ENCODE results near the gene OCA2.

DNA sequence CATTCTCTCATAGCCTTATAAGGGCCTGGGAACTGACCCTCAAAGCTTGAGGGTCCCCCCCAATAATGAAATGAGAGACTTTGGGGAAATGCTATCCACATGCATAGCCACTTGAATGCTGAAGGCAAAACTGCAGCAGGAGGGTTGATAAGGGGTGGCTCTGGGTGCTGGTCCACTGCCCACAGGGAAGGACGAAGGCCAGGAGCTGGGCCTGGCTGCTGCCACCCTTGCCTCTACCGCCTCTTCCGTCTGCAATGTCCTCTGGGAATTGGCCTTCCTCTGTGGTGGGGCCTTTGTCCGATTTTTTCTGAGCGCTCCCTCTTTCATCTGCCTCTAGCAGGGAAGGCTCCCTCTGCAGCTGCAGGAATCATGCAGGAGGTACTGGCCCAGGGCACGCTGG, 41.0 kb downstream of the OCA2 start:
- TF ChIP-seq, protein P1, sequence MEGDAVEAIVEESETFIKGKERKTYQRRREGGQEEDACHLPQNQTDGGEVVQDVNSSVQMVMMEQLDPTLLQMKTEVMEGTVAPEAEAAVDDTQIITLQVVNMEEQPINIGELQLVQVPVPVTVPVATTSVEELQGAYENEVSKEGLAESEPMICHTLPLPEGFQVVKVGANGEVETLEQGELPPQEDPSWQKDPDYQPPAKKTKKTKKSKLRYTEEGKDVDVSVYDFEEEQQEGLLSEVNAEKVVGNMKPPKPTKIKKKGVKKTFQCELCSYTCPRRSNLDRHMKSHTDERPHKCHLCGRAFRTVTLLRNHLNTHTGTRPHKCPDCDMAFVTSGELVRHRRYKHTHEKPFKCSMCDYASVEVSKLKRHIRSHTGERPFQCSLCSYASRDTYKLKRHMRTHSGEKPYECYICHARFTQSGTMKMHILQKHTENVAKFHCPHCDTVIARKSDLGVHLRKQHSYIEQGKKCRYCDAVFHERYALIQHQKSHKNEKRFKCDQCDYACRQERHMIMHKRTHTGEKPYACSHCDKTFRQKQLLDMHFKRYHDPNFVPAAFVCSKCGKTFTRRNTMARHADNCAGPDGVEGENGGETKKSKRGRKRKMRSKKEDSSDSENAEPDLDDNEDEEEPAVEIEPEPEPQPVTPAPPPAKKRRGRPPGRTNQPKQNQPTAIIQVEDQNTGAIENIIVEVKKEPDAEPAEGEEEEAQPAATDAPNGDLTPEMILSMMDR (IDR thresholded peaks at IDR 0.05; ENCODE audit: low read length) = no peak
- TF ChIP-seq EZH2 (optimal IDR thresholded peaks at IDR 0.05; ENCODE audit: low read depth, low read length) (no peak), EZH2phosphoT487 (IDR thresholded peaks at IDR 0.05; ENCODE audit: low read length) (no peak)
